ENCODE results near the gene SSBP3. TPM values are rescaled to one million over a fixed set of nuclear protein-coding genes. Genes with fewer than 3 reads are reported as not detected.

Gene SSBP3
- total and polyA plus RNA-seq, 2 of the 13 experiments (the other 11 are each of a cell fraction or from before 2014, with no cell fraction given): 8.5 to 17.6 TPM

DNA sequence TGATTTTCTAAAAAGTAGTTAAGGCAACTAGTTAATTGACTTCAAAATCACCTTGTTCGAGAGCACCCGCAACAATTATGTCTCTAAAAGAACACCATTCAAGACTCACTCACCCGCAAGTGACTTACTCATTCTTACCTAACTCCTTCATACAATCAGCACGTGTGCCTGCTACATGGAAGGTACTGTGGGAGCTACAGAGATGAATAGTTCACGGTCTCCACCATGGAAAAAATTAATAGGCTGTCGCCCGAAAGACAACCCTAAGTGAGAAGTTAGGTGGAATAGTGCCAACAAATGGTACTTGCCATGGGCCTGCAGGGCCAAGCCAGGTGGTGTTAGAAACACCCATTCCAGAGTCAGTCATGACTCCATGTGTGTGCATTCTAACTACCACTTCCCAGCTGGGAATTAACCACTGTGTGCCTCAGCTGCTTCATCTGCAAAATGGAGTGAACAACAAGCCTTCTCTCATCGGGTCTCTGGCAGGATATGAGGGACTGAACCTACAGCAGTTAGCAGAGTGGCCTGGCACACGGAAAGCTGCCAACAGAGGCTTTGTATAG is 7.1 kb downstream of the SSBP3 start (continued):
- TF ChIP-seq NFE2 (CRISPR knock-in tag; IDR thresholded peaks at IDR 0.05): no peak
- TF ChIP-seq ZFP41 (CRISPR knock-in tag; IDR thresholded peaks at IDR 0.05; ENCODE audit: borderline replicate concordance): no peak
- TF ChIP-seq, protein P1, sequence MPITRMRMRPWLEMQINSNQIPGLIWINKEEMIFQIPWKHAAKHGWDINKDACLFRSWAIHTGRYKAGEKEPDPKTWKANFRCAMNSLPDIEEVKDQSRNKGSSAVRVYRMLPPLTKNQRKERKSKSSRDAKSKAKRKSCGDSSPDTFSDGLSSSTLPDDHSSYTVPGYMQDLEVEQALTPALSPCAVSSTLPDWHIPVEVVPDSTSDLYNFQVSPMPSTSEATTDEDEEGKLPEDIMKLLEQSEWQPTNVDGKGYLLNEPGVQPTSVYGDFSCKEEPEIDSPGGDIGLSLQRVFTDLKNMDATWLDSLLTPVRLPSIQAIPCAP (CRISPR knock-in tag; IDR thresholded peaks at IDR 0.05; ENCODE audit: low read depth): no peak
- TF ChIP-seq, protein P2, sequence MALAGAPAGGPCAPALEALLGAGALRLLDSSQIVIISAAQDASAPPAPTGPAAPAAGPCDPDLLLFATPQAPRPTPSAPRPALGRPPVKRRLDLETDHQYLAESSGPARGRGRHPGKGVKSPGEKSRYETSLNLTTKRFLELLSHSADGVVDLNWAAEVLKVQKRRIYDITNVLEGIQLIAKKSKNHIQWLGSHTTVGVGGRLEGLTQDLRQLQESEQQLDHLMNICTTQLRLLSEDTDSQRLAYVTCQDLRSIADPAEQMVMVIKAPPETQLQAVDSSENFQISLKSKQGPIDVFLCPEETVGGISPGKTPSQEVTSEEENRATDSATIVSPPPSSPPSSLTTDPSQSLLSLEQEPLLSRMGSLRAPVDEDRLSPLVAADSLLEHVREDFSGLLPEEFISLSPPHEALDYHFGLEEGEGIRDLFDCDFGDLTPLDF (CRISPR knock-in tag; IDR thresholded peaks at IDR 0.05): no peak
- no peak for TF ChIP-seq RORA (CRISPR knock-in tag; IDR thresholded peaks at IDR 0.05)
- no peak for TF ChIP-seq RARA (CRISPR knock-in tag; IDR thresholded peaks at IDR 0.05)
- TF ChIP-seq FOXA1 (IDR thresholded peaks at IDR 0.05): no peak
- no peak for TF ChIP-seq FOXA1 (CRISPR knock-in tag; IDR thresholded peaks at IDR 0.05)
- no peak for TF ChIP-seq TBX3 (IDR thresholded peaks at IDR 0.05; ENCODE audit: borderline replicate concordance)
- TF ChIP-seq ZNF430 (CRISPR knock-in tag; IDR thresholded peaks at IDR 0.05): no peak

DNA sequence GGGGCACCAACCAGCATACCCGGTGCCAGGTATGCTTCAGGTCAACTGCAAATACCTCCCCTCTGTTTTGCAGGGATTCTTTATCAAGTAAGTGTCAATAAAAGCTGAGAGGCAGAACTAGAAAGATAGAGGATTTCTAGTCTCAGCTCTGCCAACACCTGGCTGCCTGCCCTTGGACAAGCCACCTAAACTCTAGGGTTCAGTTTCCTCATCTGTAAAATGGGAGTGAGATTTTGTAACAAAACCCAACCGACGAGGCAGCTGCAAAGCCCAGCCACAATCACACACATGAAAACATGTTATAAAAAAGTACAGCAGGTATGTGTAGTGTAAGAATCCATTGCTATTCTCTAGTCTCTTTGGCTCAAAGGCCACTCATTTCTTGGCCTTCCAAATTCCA is 8.2 kb downstream of the SSBP3 start:
- in situ Hi-C loops (cut with HindIII; ENCODE audit: extremely low pct_ligation_motif_present, low pct_unique_long_range_greater_than_20kb): no loop called here
- FAIRE-seq (no peak), ATAC-seq (no peak)

More for the DNA sequence above, 8.2 kb downstream of the SSBP3 start:
- Histone ChIP-seq H4K20me1 (ENCODE audit: insufficient read depth, low read length) (no peaks in the 10 kb centered on the region), H3K36me3 (replicated peaks in 1 of 2; ENCODE audit: control insufficient read depth in 1 of 2, insufficient read depth in 2 of 2, low read length in 2 of 2) (peaks cover 21 to 60% of the 10 kb centered on the region in 2 experiments), H3K27ac (ENCODE audit: extremely low read length, insufficient read depth, low read length) (no peak overlapping the region), H3K27me3 (ENCODE audit: control insufficient read depth in 1 of 2, insufficient read depth in 2 of 2, low read length in 2 of 2) (no peaks in the 10 kb centered on the region), H3K4me1 (ENCODE audit: insufficient read depth, low read length) (peaks cover 18% of the 10 kb centered on the region), H2AFZ (ENCODE audit: low read length) (no peak overlapping the region), H3K4me2 (ENCODE audit: low read depth, low read length) (no peak overlapping the region), H3K9me3 (ENCODE audit: low read length) (no peaks in the 10 kb centered on the region), H3K9ac (ENCODE audit: insufficient read depth, low read depth, low read length) (no peak overlapping the region), H3K4me3 (replicated peaks in 1 of 3; ENCODE audit: insufficient read depth in 1 of 3, low read depth in 2 of 3, low read length in 3 of 3) (no peak overlapping the region), H3K79me2 (ENCODE audit: insufficient read depth, low read length) (peaks cover 5% of the 10 kb centered on the region)
- intact Hi-C loops (cut with micrococcal nuclease; ENCODE audit: unreplicated experiment): no loop called here
- DNase-seq (ENCODE audit: low spot score): no peak
- 100% methylated on average over 3 of the region's 3 CpGs for WGBS (ENCODE audit: low lambda C conversion rate)
- no peak for TF ChIP-seq TCF12 (IDR thresholded peaks at IDR 0.05)
- no peak for TF ChIP-seq TCF12 (CRISPR knock-in tag; IDR thresholded peaks at IDR 0.05)
- TF ChIP-seq, protein P3, sequence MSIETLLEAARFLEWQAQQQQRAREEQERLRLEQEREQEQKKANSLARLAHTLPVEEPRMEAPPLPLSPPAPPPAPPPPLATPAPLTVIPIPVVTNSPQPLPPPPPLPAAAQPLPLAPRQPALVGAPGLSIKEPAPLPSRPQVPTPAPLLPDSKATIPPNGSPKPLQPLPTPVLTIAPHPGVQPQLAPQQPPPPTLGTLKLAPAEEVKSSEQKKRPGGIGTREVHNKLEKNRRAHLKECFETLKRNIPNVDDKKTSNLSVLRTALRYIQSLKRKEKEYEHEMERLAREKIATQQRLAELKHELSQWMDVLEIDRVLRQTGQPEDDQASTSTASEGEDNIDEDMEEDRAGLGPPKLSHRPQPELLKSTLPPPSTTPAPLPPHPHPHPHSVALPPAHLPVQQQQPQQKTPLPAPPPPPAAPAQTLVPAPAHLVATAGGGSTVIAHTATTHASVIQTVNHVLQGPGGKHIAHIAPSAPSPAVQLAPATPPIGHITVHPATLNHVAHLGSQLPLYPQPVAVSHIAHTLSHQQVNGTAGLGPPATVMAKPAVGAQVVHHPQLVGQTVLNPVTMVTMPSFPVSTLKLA (IDR thresholded peaks at IDR 0.05): no peak
- TF ChIP-seq, protein P4, sequence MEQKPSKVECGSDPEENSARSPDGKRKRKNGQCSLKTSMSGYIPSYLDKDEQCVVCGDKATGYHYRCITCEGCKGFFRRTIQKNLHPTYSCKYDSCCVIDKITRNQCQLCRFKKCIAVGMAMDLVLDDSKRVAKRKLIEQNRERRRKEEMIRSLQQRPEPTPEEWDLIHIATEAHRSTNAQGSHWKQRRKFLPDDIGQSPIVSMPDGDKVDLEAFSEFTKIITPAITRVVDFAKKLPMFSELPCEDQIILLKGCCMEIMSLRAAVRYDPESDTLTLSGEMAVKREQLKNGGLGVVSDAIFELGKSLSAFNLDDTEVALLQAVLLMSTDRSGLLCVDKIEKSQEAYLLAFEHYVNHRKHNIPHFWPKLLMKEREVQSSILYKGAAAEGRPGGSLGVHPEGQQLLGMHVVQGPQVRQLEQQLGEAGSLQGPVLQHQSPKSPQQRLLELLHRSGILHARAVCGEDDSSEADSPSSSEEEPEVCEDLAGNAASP (CRISPR knock-in tag; IDR thresholded peaks at IDR 0.05; ENCODE audit: borderline replicate concordance): no peak
- TF ChIP-seq HIVEP1 (CRISPR knock-in tag; IDR thresholded peaks at IDR 0.05): no peak
- TF ChIP-seq ZNF629 (CRISPR knock-in tag; conservative IDR thresholded peaks at IDR 0.05): peak; percentile 59
- no peak for TF ChIP-seq ZNF670 (CRISPR knock-in tag; IDR thresholded peaks at IDR 0.05; ENCODE audit: borderline replicate concordance)
- TF ChIP-seq ZNF253 (CRISPR knock-in tag; IDR thresholded peaks at IDR 0.05; ENCODE audit: borderline replicate concordance): no peak
- CTCF ChIA-PET (ENCODE audit: low intra/inter-chr PET ratio, low total read pairs): no interaction called here
- POLR2A ChIA-PET: no interaction called here
- BruUV-seq (replicated peaks): no TSS peak
